Brain microvascular endothelial cell (primary cell): Measurements from ENCODE around the gene PAM16.

Experiments used
- DNase-seq: peaks from one replicate; pipeline ENCODE4 v3.0.0-alpha.2; 2020
- H3K27ac ChIP-seq: fragments of 250-450 bp; sonication (Bioruptor Pico); 2 replicates; pipeline ENCODE4 v1.5.1; 2020; ENCODE audit warnings: mild to moderate bottlenecking, moderate library complexity
- H3K27me3 ChIP-seq: fragments of 250-450 bp; sonication (Bioruptor Pico); replicated peaks from 2 replicates; pipeline ENCODE4 v1.5.1; 2020; ENCODE audit warnings: mild to moderate bottlenecking
- H3K36me3 ChIP-seq: fragments of 250-450 bp; sonication (Bioruptor Pico); replicated peaks from 2 replicates; pipeline ENCODE4 v1.5.1; 2020; ENCODE audit warnings: mild to moderate bottlenecking
- H3K4me3 ChIP-seq: 2 replicates; pipeline ENCODE4 v1.5.1; 2011; ENCODE audit warnings: low read depth, mild to moderate bottlenecking, control low read depth, low read length, moderate library complexity
- in situ Hi-C: cut with HindIII; loops from 2 replicates; pipeline ENCODE4 v1.10.0; 2017; ENCODE audit warnings: low sequenced_read_pairs, low pct_ligation_motif_present
- TF ChIP-seq, protein P1 (sequence below): IDR thresholded peaks from 2 replicates; pipeline ENCODE4 v1.5.1; 2011; ENCODE audit warnings: low read depth, mild to moderate bottlenecking, moderate library complexity, low read length, control low read depth, inconsistent platforms; ENCODE audit errors: missing control alignments

PAM16 gene

DNA sequence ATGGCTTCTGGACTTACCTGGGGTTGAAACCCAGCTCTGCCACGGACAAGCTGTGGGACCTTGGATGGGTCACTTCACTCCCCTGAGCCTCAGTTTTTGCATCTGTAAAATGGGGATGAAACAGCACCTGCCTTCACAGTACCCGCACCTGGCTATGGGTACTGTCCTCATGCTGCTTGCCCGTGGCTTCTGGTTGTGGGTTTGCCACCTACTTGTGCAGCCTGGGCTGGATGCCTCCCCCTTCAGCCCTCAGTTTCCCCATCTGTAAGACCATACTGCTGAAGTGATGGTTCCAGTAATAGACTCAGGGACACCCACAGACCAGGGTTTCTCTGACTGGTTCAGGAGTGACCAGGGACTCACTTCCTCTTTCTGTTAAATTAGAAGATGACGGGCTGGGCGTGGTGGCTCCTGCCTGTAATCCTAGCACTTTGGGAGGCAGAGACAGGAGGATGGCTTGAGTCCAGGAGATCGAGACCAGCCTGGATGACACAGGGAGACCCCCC is 25.8 kb downstream of the PAM16 start:
- Histone ChIP-seq H3K27me3 (no peaks in the 10 kb centered on the region), H3K36me3 (no peaks in the 10 kb centered on the region), H3K4me3 (no peak overlapping the region), H3K27ac (no peak overlapping the region)
- no peak for DNase-seq
- TF ChIP-seq, protein P1, sequence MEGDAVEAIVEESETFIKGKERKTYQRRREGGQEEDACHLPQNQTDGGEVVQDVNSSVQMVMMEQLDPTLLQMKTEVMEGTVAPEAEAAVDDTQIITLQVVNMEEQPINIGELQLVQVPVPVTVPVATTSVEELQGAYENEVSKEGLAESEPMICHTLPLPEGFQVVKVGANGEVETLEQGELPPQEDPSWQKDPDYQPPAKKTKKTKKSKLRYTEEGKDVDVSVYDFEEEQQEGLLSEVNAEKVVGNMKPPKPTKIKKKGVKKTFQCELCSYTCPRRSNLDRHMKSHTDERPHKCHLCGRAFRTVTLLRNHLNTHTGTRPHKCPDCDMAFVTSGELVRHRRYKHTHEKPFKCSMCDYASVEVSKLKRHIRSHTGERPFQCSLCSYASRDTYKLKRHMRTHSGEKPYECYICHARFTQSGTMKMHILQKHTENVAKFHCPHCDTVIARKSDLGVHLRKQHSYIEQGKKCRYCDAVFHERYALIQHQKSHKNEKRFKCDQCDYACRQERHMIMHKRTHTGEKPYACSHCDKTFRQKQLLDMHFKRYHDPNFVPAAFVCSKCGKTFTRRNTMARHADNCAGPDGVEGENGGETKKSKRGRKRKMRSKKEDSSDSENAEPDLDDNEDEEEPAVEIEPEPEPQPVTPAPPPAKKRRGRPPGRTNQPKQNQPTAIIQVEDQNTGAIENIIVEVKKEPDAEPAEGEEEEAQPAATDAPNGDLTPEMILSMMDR: no peak
- in situ Hi-C loops: no loop called here

DNA sequence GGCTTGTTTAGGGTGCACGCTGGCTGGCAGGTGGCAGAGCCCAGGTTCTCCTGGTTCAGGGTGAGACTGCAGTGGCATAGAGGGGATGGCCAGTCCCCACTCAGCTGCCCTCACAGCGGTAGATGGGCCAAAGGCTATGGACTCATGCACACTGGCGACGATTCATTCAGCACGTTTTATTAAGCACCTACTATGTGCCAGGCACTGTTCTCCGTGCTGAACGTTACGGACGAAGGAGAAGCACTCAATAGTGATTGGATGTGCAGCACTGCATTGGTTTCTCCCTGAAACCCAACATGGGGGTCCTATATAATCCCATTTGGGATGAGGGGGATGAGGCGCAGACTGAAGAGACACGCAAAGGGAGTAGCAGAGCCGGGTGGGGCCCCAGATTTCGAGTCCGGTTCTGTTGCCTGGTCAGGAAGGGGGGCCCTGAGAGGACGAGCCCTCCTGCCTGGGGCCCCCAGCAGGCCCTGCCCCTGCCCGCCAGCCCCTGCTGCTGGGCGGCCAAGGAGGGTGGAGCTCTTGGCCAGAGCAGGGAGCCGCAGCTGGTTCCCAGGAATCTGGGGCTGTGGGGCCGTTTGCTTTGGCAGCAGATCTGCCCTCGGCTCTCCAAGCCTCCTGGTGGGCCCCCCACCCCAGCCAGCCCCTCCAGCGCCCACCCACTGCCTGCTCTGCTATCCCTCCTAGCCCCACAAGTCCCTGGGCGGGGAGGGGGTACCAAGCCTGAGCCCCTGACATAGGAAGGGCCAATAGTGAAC is 26.4 kb downstream of the PAM16 start:
- Histone ChIP-seq H3K4me3 (no peak overlapping the region), H3K27ac (no peak overlapping the region), H3K27me3 (no peaks in the 10 kb centered on the region), H3K36me3 (no peaks in the 10 kb centered on the region)
- in situ Hi-C loops: no loop called here
- DNase-seq: no peak
- TF ChIP-seq, protein P1: no peak

DNA sequence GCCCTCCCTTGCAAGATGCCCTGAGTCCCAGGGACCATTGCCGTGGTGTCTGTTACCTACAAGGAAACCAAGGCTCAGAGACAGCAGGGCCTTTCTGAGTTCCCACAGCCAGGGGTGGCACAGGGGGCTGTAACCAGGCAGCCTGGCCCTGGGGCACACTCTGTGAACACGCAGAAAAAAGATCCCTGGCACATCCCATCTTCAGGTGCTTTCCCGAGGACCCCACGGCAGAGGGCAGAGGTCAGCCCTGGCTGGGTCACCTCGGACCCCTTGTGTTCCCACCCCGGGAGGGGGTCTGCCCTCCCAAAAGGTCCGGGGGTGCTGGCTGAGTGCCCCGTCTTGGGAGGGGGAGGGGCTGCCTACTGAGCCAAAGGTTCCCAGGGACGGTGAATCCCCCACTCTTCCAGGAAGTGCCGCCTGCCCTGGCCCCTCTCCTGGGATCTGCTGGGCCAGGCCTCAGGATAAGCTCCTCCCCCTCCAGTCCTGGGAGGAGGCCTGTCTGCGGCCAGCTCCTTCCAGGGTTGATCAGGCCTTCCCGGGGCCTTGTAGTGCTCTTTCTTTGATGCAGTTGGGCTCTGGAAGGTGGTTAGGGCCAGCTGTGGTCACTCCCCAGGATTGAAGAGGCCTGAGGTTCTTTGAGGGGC is 27.2 kb downstream of the PAM16 start:
- Histone ChIP-seq H3K4me3 (no peak overlapping the region), H3K27me3 (no peaks in the 10 kb centered on the region), H3K36me3 (no peaks in the 10 kb centered on the region), H3K27ac (no peak overlapping the region)
- no peak for DNase-seq
- in situ Hi-C loops: no loop called here
- TF ChIP-seq, protein P1: no peak

DNA sequence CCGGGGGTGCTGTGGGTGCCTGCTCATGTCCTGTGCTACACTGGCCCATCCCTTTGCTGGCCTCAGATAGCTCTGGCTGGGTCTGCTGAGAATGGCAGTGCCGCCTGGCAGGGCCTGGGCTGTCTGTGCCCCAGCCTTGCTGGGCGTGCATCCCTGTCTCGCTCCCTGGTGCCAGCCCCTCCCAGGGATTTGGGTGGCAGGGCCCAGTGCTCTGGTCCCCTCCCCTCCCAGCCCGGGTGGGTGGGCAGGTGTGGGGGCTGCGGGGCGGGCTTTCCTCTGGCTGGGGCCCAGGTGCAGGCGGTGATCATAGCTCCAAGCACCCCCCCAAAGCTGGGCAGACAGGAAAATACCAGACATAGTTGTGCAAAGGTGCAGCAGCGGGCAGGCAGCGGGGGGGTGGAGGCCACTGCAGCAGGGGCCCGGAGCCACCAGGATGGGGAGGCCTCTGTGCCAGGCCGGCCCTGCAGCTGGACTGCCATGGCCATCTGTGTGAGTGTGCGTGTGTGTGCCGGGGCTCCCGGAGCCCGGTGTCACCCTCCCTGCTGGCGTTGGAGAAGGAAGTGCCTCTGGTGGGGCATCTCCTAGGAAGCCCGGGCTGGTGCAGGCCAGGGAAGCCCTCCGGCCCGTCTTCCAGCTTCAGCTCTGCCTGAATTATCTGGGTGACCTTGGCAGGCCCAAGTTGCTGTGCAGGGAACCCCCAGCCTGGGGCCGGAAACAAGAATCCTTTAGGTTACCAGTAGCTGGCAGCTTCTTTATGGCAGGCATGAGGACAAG is 27.9 kb downstream of the PAM16 start:
- no peak overlapping the region for H3K4me3 ChIP-seq
- H3K36me3 ChIP-seq: no peaks in the 10 kb centered on the region
- H3K27me3 ChIP-seq: no peaks in the 10 kb centered on the region
- DNase-seq: no peak
- TF ChIP-seq, protein P1: no peak
- in situ Hi-C loops: no loop called here
- H3K27ac ChIP-seq: no peak overlapping the region

DNA sequence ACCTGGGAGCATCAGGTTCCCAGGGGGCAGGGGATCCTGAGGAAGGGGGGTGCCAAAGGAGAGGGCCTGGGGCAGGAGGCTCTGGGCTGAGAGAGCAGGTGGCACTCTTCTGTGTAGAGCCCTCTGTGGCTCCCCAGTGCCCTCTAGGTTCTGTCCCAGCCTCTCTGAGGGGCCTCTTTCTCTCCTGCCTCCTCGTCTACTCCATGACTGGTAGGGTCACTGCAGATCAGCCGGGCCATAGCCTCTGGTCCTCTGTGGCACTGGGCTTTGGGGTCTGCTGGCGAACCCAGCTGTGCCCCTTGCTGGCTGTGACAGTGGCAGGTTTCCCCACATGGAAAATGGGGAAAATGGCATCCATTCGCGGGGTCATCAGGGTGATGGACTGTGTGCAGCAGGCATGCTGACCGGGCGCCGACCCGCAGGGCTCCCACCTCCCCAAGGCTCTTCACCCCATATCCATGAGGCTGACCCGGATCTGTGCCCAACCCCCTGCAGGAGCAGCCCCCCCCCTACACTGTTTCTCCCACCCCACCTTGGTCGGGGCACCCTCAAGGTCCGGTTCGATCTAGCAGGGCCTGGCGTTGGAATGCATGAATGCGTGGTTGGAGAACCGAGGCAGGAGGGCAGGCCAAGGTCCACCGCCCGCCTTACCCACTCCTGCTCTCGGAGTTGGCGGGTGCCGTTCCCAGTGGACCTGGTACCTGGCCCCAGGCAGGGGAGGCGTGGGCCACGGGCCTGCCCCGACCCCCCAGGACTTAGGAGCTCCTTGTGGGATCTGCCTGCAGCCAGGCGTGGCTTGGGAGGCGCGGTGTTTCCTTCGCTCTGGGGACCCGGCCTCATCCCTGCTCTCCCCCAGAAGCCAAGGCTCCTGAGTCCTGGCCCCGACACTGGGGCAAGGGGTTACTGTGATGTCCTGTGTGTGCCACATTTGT is 28.7 kb downstream of the PAM16 start:
- H3K27ac ChIP-seq: no peak overlapping the region
- in situ Hi-C loops: no loop called here
- no peak overlapping the region for H3K4me3 ChIP-seq
- no peak for DNase-seq
- H3K36me3 ChIP-seq: no peaks in the 10 kb centered on the region
- TF ChIP-seq, protein P1: no peak
- no peaks in the 10 kb centered on the region for H3K27me3 ChIP-seq
